ENCODE measurements around the gene OSBPL3.

The OSBPL3 gene

DNA sequence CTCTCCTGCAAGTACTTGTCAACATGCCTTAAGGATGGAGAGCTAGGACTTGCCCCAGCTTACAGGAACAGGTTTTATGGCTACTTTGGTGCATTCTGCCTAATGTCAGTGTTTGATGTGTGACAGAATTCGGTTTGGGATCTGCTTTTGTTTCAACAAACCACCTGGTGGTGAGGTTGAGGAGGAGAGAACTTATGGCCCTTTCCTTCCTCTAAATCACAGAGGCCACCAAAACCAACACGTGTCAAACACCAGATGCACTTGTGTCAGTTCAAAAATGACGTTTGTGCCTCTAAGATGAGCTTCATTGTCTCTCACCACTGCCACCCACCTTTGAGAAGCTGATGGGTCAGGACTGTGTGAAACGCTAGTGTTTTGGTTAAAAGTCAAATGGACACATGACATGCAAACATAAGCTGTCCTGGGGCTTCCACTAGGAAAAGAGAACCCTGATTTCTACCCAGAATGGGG, 83.9 kb downstream of the OSBPL3 start:
- DNase-seq (ENCODE audit: insufficient read length, low spot score) (peak; percentile 45), FAIRE-seq (peak; percentile 85)
- TF ChIP-seq TAF1 (IDR thresholded peaks at IDR 0.05; ENCODE audit: low read depth, low read length) (no peak), SPI1 (IDR thresholded peaks at IDR 0.05; ENCODE audit: low read depth, low read length) (0 out of 2 replicates have a peak, but pooled peaks have one; percentile 1)

DNA sequence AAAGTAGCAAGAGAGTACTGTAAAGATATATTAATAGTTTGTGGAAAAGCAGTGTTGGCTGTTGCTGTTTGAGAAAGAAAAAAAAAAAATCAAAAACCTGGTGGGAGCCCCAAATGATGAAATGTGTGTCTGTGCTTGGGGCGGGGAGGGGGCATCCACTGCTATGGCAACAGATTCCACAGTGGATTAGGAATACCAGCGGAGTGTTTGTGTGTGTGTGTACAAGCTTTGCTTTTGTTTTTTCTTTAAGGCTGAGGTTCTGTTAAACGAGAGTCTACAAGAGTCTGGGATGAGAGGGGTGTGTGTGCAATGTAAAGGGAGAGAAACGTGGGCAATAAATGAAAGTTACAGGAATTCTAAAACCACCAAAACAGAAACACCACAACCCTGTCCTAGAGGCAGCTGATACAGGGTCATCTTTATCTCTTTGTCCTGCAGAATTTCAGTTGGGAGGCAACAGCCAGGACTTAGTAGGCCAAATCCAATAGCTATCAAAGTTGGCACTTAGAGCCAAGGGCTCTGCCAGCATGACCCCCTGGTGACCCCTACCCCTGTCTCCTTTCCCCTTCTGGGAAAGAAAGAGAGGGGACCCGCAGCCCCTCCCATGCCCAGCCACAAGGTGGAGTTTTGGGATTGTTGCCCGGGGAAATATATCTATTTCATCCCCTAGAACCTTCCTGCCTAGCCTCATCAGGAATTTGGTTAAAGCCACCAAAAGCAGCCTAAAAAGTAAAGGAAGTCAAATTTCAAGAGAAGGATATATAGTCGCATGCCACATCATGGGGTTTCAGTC, 85.4 kb downstream of the OSBPL3 start:
- DNase-seq (ENCODE audit: insufficient read length, low spot score) (no peak), FAIRE-seq (no peak)
- no peak for TF ChIP-seq SPI1 (IDR thresholded peaks at IDR 0.05; ENCODE audit: low read depth, low read length)
- no peak for TF ChIP-seq TAF1 (IDR thresholded peaks at IDR 0.05; ENCODE audit: low read depth, low read length)
- TF ChIP-seq POU2F2 (IDR thresholded peaks at IDR 0.05; ENCODE audit: low read depth, low read length), result no peak
- no peak for TF ChIP-seq PAX5 (IDR thresholded peaks at IDR 0.05; ENCODE audit: insufficient read depth, low read length, severe bottlenecking)
- TF ChIP-seq POLR2AphosphoS5 (IDR thresholded peaks at IDR 0.05; ENCODE audit: low read depth, low read length), result no peak
- no peak for TF ChIP-seq POLR2A (IDR thresholded peaks at IDR 0.05; ENCODE audit: low read depth, low read length)

DNA sequence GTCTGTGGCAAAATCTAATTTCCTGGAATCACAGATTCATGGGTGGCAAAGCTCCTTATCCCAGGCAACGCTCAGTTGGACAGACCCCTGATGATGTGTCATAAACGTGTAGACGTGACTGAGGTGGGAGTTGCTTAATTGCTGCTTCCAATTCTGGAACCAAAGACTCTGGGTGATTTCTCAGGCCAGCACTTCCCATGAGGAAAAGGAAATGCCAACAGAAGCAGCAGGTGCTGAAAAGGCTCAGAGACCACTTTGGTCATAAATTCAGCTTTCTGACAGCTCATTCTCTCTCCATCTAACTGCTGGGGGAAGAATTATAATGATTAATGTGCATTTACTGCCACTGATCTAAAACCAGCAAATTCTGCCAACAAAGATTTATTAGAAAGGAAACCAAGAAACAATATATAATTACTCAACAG, 88.7 kb downstream of the OSBPL3 start:
- DNase-seq (ENCODE audit: insufficient read length, low spot score), result no peak
- TF ChIP-seq TAF1 (IDR thresholded peaks at IDR 0.05; ENCODE audit: low read depth, low read length) (no peak), POLR2A (IDR thresholded peaks at IDR 0.05; ENCODE audit: low read depth, low read length) (no peak), PAX5 (IDR thresholded peaks at IDR 0.05; ENCODE audit: insufficient read depth, low read length, severe bottlenecking) (no peak), POLR2AphosphoS5 (IDR thresholded peaks at IDR 0.05; ENCODE audit: low read depth, low read length) (no peak), SPI1 (IDR thresholded peaks at IDR 0.05; ENCODE audit: low read depth, low read length) (no peak), POU2F2 (IDR thresholded peaks at IDR 0.05; ENCODE audit: low read depth, low read length) (no peak)
- no peak for FAIRE-seq

DNA sequence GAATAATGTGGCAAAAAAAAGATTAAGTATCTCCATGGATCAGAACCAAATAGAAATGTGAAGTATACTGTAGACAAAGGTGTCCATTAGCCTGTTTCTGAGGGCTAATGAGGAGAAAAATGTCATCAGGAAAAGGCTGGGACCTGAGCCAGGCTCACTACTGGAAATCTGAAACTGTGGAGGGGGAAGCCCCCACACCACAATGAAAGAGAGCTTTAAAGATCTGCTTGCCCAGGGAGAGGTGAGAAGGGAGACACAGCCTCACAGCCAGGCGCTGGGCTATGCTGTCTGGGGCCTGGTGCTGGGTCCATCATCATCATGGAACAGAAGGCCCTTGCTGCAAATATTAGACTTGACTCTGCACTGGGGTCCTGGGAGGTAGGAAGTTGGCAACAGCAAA, 90.4 kb downstream of the OSBPL3 start:
- TF ChIP-seq SPI1 (IDR thresholded peaks at IDR 0.05; ENCODE audit: low read depth, low read length) (no peak), POLR2AphosphoS5 (IDR thresholded peaks at IDR 0.05; ENCODE audit: low read depth, low read length) (no peak), TAF1 (IDR thresholded peaks at IDR 0.05; ENCODE audit: low read depth, low read length) (no peak), PAX5 (IDR thresholded peaks at IDR 0.05; ENCODE audit: insufficient read depth, low read length, severe bottlenecking) (no peak), POU2F2 (IDR thresholded peaks at IDR 0.05; ENCODE audit: low read depth, low read length) (no peak)
- DNase-seq (ENCODE audit: insufficient read length, low spot score), result no peak
- no peak for FAIRE-seq

DNA sequence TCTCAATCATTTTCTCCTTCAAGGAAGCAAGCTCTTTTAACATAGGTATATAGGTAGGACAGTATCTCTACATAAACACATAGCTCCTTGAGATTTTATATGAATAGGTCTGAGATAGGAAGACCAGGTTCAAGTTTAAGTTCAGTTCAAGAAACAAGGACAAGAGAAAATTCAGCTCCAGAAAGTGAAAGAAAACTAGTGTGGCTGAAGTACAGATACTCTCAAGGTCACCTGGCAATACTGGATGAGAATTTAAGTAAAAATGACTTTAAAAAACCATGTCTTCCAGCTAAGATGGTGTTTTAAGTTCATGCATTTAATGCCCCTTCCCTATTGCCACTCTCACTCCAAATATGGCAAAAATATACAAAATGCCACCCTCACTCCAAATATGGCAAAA, 91.3 kb downstream of the OSBPL3 start:
- TF ChIP-seq POLR2A (IDR thresholded peaks at IDR 0.05; ENCODE audit: low read depth, low read length) (no peak), POU2F2 (IDR thresholded peaks at IDR 0.05; ENCODE audit: low read depth, low read length) (no peak), POLR2AphosphoS5 (IDR thresholded peaks at IDR 0.05; ENCODE audit: low read depth, low read length) (no peak), TAF1 (IDR thresholded peaks at IDR 0.05; ENCODE audit: low read depth, low read length) (no peak), SPI1 (IDR thresholded peaks at IDR 0.05; ENCODE audit: low read depth, low read length) (no peak)
- FAIRE-seq (no peak), DNase-seq (ENCODE audit: insufficient read length, low spot score) (no peak)

DNA sequence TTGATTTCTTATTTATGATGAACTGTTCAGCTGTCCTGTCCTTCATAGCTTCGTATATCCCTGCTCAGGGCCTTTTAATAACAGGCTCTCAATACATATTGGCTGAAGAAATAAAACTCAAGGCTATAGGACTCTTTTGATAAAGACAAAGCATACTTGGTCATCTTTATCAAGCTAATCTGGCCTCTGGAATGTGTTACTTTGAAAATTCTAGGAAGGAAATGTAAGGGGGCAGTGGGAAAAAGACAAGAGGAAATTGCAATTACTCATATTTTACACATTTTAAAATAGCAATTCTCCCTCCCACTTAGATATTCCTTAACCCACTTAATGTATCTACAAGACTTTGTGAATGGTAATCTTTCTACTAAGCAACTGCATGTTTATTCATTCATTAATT, 94.3 kb downstream of the OSBPL3 start:
- DNase-seq (ENCODE audit: insufficient read length, low spot score), result no peak
- FAIRE-seq, result no peak
- TF ChIP-seq POLR2AphosphoS5 (IDR thresholded peaks at IDR 0.05; ENCODE audit: low read depth, low read length) (no peak), TAF1 (IDR thresholded peaks at IDR 0.05; ENCODE audit: low read depth, low read length) (no peak), POLR2A (IDR thresholded peaks at IDR 0.05; ENCODE audit: low read depth, low read length) (no peak)

DNA sequence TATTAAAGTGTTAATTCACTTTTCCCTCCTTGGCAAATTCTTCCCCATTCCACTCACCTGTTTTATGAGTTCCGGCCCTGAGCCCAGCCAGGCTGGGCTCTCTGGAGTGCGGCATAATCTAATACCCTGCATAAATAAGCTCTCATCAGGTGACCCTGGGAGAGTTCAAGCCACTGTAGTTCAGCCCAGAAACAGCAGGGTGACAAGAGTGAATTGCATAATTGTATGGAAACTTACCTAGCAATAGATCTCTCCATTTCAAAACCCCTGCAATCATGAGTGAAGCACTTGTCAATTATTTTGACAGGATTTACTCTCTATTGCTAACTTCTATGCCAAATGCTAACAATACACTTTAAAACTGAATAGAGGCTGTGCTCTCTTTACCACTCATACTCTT, 94.7 kb downstream of the OSBPL3 start:
- no peak for DNase-seq (ENCODE audit: insufficient read length, low spot score)
- TF ChIP-seq PAX5 (IDR thresholded peaks at IDR 0.05; ENCODE audit: insufficient read depth, low read length, severe bottlenecking) (no peak), POLR2AphosphoS5 (IDR thresholded peaks at IDR 0.05; ENCODE audit: low read depth, low read length) (no peak), SPI1 (IDR thresholded peaks at IDR 0.05; ENCODE audit: low read depth, low read length) (no peak), TAF1 (IDR thresholded peaks at IDR 0.05; ENCODE audit: low read depth, low read length) (no peak), POLR2A (IDR thresholded peaks at IDR 0.05; ENCODE audit: low read depth, low read length) (no peak), POU2F2 (IDR thresholded peaks at IDR 0.05; ENCODE audit: low read depth, low read length) (no peak)
- no peak for FAIRE-seq

DNA sequence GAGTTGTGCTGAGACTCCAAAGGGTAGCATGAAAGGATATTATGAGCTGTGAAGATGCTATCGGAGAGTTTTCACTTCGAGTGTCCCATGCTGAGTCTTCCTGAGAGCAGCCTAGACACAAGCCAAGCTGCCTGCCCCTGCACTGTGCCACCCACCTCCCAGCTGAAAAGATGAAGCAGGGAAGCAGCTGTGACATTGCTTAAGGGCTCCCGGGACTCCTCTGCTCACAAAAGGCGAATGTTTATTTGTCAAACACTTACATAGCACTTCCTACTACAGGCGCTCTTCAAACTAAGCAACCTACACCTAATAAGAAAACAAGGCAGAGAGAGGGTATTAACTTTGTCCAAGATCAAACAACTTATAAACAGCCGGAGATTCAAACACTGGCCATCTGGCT, 95.6 kb downstream of the OSBPL3 start:
- DNase-seq (ENCODE audit: insufficient read length, low spot score), result no peak
- TF ChIP-seq SPI1 (IDR thresholded peaks at IDR 0.05; ENCODE audit: low read depth, low read length) (no peak), POU2F2 (IDR thresholded peaks at IDR 0.05; ENCODE audit: low read depth, low read length) (no peak), POLR2AphosphoS5 (IDR thresholded peaks at IDR 0.05; ENCODE audit: low read depth, low read length) (no peak), POLR2A (IDR thresholded peaks at IDR 0.05; ENCODE audit: low read depth, low read length) (no peak), TAF1 (IDR thresholded peaks at IDR 0.05; ENCODE audit: low read depth, low read length) (no peak), PAX5 (IDR thresholded peaks at IDR 0.05; ENCODE audit: insufficient read depth, low read length, severe bottlenecking) (no peak)
- no peak for FAIRE-seq

DNA sequence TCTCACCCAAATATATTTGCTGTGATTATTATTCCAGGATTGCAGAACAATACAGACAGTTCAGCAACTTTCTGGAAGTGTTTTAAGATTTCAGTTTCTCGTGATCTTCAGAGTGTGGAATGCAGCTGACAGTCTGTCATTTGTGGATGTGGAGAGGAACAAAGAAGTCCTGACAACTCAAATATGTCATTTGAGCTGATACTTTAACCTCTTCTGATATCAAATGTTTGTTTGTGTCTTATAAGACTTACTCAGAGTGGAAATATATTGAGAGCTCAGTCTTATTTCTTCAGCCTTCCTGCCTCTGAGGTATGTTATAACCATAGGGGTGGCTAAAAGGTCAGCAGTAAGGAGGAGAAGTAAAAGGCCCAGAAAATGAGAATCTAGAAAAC, 96.4 kb downstream of the OSBPL3 start:
- DNase-seq (ENCODE audit: insufficient read length, low spot score) (no peak), FAIRE-seq (no peak)
- no peak for TF ChIP-seq TAF1 (IDR thresholded peaks at IDR 0.05; ENCODE audit: low read depth, low read length)
- no peak for TF ChIP-seq PAX5 (IDR thresholded peaks at IDR 0.05; ENCODE audit: insufficient read depth, low read length, severe bottlenecking)
- TF ChIP-seq POLR2A (IDR thresholded peaks at IDR 0.05; ENCODE audit: low read depth, low read length), result no peak
- TF ChIP-seq POLR2AphosphoS5 (IDR thresholded peaks at IDR 0.05; ENCODE audit: low read depth, low read length), result no peak
- TF ChIP-seq POU2F2 (IDR thresholded peaks at IDR 0.05; ENCODE audit: low read depth, low read length), result no peak
- TF ChIP-seq SPI1 (IDR thresholded peaks at IDR 0.05; ENCODE audit: low read depth, low read length), result no peak

DNA sequence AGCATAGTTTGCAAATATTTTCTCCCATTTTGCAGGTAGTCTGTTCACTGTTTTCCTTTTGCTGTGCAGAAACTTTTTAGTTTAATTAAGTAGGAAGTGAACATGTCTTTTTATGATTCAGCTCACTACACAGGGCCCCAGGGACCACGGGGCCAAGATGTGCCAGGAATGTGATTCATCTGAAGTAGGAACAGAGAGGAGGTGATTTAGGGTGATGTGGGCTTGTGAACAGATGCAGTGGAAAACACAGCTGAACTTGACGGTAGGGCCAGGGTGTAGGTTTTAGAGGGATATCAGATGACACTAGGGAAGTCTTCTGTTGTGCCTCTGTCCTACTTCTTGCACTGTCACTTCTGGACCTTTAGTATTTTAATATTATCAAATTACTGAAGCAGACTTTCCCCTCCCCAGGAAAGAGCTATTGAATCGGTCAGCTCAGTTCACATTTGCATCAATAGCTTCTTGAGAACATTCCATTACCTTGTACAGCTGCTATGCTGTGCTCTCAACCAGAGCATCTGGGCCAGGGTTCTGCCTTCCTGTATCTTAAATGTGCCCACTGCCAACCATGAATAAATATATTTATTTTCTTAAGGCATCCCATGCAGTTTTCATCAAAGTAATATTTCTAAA, 96.9 kb downstream of the OSBPL3 start:
- DNase-seq (ENCODE audit: insufficient read length, low spot score) (no peak), FAIRE-seq (peak; percentile 50)
- no peak for TF ChIP-seq POU2F2 (IDR thresholded peaks at IDR 0.05; ENCODE audit: low read depth, low read length)
- TF ChIP-seq TAF1 (IDR thresholded peaks at IDR 0.05; ENCODE audit: low read depth, low read length), result no peak
- TF ChIP-seq SPI1 (IDR thresholded peaks at IDR 0.05; ENCODE audit: low read depth, low read length), result no peak
- TF ChIP-seq PAX5 (IDR thresholded peaks at IDR 0.05; ENCODE audit: insufficient read depth, low read length, severe bottlenecking), result no peak
- TF ChIP-seq POLR2A (IDR thresholded peaks at IDR 0.05; ENCODE audit: low read depth, low read length), result no peak
